ENCODE data around the gene DUSP18. TPM values are rescaled to one million over a fixed set of nuclear protein-coding genes. Genes with fewer than 3 reads are reported as not detected.

Gene DUSP18
- total and polyA plus RNA-seq, 4 donors, result 1.0 to 2.3 (median 1.6) TPM

DNA sequence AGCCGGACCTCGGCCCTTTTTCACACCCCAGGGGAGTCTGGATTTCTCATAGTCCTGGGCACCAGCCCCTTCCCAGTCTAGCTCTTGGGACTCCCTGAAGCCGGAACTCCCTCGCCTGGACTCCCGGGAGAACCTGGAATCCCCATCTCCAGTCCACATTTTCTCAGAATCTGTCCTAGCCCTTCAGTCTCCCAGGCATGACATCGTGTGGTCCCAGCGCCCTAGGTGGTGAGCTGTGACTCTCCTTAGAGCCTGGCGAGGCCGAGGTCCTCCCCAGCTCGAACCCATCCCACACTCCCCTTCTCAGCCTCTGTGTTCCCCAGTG lies 673 bp upstream of the DUSP18 start:
- Histone ChIP-seq H3K4me1 (ENCODE audit: control insufficient read depth in 4 of 4, insufficient read depth in 4 of 4, low read length in 3 of 4) (peaks cover 2 to 19% (median 13%) of the 10 kb centered on the region in 4 donors), H3K36me3 (ENCODE audit: control insufficient read depth in 4 of 4, insufficient read depth in 3 of 4, low read depth in 1 of 4, low read length in 3 of 4) (peaks cover 0 to 3% (median 0%) of the 10 kb centered on the region in 4 donors), H3K9ac (ENCODE audit: low read depth in 1 of 2, low read length in 2 of 2) (no peak overlapping the region), H3K27ac (ENCODE audit: low read depth in 1 of 2, low read length in 2 of 2) (no peak overlapping the region), H3K9me3 (ENCODE audit: control insufficient read depth in 4 of 4, low read length in 3 of 4) (no peaks in the 10 kb centered on the region), H3K27me3 (ENCODE audit: control insufficient read depth in 4 of 4, insufficient read depth in 4 of 4, low read length in 3 of 4) (no peaks in the 10 kb centered on the region), H3K4me3 (ENCODE audit: low read depth in 1 of 3, low read length in 3 of 3) (peak overlapping the region in 2 of 3 donors; percentile 76 to 77)
- TF ChIP-seq ZBTB33 (IDR thresholded peaks at IDR 0.05) (no peak), RXRA (IDR thresholded peaks at IDR 0.05) (no peak), SP1 (IDR thresholded peaks at IDR 0.05) (no peak), HNF4G (IDR thresholded peaks at IDR 0.05) (no peak), JUND (IDR thresholded peaks at IDR 0.05) (no peak), TAF1 (conservative IDR thresholded peaks at IDR 0.05) (no peak), FOXA2 (IDR thresholded peaks at IDR 0.05) (no peak), FOXA1 (IDR thresholded peaks at IDR 0.05) (no peak)
- TF ChIP-seq, protein P1, sequence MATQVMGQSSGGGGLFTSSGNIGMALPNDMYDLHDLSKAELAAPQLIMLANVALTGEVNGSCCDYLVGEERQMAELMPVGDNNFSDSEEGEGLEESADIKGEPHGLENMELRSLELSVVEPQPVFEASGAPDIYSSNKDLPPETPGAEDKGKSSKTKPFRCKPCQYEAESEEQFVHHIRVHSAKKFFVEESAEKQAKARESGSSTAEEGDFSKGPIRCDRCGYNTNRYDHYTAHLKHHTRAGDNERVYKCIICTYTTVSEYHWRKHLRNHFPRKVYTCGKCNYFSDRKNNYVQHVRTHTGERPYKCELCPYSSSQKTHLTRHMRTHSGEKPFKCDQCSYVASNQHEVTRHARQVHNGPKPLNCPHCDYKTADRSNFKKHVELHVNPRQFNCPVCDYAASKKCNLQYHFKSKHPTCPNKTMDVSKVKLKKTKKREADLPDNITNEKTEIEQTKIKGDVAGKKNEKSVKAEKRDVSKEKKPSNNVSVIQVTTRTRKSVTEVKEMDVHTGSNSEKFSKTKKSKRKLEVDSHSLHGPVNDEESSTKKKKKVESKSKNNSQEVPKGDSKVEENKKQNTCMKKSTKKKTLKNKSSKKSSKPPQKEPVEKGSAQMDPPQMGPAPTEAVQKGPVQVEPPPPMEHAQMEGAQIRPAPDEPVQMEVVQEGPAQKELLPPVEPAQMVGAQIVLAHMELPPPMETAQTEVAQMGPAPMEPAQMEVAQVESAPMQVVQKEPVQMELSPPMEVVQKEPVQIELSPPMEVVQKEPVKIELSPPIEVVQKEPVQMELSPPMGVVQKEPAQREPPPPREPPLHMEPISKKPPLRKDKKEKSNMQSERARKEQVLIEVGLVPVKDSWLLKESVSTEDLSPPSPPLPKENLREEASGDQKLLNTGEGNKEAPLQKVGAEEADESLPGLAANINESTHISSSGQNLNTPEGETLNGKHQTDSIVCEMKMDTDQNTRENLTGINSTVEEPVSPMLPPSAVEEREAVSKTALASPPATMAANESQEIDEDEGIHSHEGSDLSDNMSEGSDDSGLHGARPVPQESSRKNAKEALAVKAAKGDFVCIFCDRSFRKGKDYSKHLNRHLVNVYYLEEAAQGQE (IDR thresholded peaks at IDR 0.05), result no peak
- TF ChIP-seq, protein P2, sequence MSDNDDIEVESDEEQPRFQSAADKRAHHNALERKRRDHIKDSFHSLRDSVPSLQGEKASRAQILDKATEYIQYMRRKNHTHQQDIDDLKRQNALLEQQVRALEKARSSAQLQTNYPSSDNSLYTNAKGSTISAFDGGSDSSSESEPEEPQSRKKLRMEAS (IDR thresholded peaks at IDR 0.05), result no peak
- 30% methylated on average over 10 of the region's 10 CpGs for WGBS
- no peak for DNase-seq (ENCODE audit: low spot score)

DNA sequence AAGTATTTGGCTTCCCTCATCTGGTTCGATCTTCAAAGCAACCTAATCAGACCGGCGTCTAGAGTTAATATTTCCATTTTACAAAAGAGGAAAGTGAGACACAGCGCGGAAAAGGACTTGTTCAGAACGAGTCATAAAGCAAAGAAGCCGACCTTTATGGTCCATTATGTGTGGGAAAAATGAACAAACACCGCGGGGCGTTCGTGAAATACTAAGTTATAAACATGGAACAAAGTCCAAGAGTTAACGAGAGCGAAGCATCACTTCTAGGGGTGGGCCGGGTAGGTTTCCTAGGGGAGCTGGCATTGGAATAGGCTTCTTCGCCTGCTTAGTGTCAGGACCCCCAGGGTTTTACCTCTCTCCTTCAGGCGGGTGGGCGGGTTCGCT lies 575 bp downstream of the DUSP18 start:
- WGBS, result 4% methylated on average over 18 of the region's 18 CpGs
- peaks cover 2 to 19% (median 13%) of the 10 kb centered on the region in 4 donors for H3K4me1 ChIP-seq (ENCODE audit: control insufficient read depth in 4 of 4, insufficient read depth in 4 of 4, low read length in 3 of 4)
- H3K4me3 ChIP-seq (ENCODE audit: low read depth in 1 of 3, low read length in 3 of 3), result peak overlapping the region; percentile 44 to 77 (median 76)
- H3K9me3 ChIP-seq (ENCODE audit: control insufficient read depth in 4 of 4, low read length in 3 of 4), result no peaks in the 10 kb centered on the region
- peaks cover 2 to 3% (median 2%) of the 10 kb centered on the region in 4 donors for H3K36me3 ChIP-seq (ENCODE audit: control insufficient read depth in 4 of 4, insufficient read depth in 3 of 4, low read depth in 1 of 4, low read length in 3 of 4)
- TF ChIP-seq, protein P3, sequence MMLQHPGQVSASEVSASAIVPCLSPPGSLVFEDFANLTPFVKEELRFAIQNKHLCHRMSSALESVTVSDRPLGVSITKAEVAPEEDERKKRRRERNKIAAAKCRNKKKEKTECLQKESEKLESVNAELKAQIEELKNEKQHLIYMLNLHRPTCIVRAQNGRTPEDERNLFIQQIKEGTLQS (IDR thresholded peaks at IDR 0.05), result no peak
- peak in 1 of 2 donors; percentile 5 for TF ChIP-seq HNF4A (conservative IDR thresholded peaks at IDR 0.05)
- H3K27ac ChIP-seq (ENCODE audit: low read depth in 1 of 2, low read length in 2 of 2), result no peak overlapping the region
- peak overlapping the region in 1 of 2 donors; percentile 32 for H3K9ac ChIP-seq (ENCODE audit: low read depth in 1 of 2, low read length in 2 of 2)
- DNase-seq (ENCODE audit: low spot score), result no peak
- H3K27me3 ChIP-seq (ENCODE audit: control insufficient read depth in 4 of 4, insufficient read depth in 4 of 4, low read length in 3 of 4), result no peaks in the 10 kb centered on the region

DNA sequence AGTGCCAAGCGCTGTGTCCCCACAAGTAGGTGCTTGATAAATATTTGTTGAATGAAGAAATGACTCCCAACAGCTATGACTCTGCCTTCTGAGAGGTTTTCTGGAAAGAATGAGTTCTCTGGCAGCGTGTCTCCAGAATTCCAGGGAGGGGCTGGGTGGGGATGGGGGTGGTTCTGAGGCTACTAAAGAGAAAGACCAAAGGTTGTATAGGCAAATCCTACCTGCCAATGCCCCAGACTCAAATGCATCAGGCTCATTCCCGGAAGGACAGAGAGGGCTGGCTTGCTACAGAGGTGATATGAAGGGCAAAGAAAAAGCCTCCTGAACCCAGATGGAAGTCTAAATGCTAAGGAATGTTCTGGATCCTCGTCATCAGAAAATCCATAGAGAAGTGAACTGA lies 1.9 kb downstream of the DUSP18 start:
- H3K27me3 ChIP-seq (ENCODE audit: control insufficient read depth in 4 of 4, insufficient read depth in 4 of 4, low read length in 3 of 4), result no peaks in the 10 kb centered on the region
- WGBS, result 86% methylated on average over 4 of the region's 4 CpGs
- no peak overlapping the region for H3K9ac ChIP-seq (ENCODE audit: low read depth in 1 of 2, low read length in 2 of 2)
- H3K36me3 ChIP-seq (ENCODE audit: control insufficient read depth in 4 of 4, insufficient read depth in 3 of 4, low read depth in 1 of 4, low read length in 3 of 4), result peaks cover 2 to 3% (median 2%) of the 10 kb centered on the region in 4 donors
- no peak overlapping the region for H3K27ac ChIP-seq (ENCODE audit: low read depth in 1 of 2, low read length in 2 of 2)
- no peak overlapping the region for H3K4me3 ChIP-seq (ENCODE audit: low read depth in 1 of 3, low read length in 3 of 3)
- peaks cover 2 to 19% (median 13%) of the 10 kb centered on the region in 4 donors for H3K4me1 ChIP-seq (ENCODE audit: control insufficient read depth in 4 of 4, insufficient read depth in 4 of 4, low read length in 3 of 4)
- no peak for TF ChIP-seq YY1 (IDR thresholded peaks at IDR 0.05)
- TF ChIP-seq JUND (IDR thresholded peaks at IDR 0.05), result no peak
- TF ChIP-seq RXRA (IDR thresholded peaks at IDR 0.05), result no peak
- no peaks in the 10 kb centered on the region for H3K9me3 ChIP-seq (ENCODE audit: control insufficient read depth in 4 of 4, low read length in 3 of 4)
- DNase-seq (ENCODE audit: low spot score), result no peak

All from liver (tissue), 9 donors.